Measurements from ENCODE around the gene ADAMTS15.

The ADAMTS15 gene

DNA sequence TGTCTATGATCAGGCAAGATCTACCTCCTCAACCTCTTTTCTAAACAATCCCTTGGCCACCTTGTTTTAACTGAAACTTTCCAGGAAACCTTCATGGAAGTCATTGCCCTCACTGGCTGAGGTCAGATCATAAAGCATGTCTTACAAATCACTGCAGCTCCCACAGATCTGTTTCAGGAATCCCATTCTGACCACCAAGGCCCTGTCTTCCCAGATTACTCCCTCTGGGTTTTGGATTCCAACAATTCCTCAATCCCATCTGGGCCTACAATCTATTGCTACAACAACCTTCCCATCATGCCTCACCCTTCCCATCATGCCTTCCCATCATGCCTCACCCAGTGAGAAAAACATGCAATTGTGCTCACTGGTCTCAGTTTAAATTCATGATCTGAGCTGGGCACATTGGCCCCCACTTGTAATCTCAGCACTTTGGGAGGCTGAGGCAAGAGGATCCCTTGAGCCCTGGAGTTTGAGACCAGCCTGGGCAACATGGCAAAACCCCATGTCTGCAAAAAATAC is 15.9 kb downstream of the ADAMTS15 start:
- no peak for DNase-seq

DNA sequence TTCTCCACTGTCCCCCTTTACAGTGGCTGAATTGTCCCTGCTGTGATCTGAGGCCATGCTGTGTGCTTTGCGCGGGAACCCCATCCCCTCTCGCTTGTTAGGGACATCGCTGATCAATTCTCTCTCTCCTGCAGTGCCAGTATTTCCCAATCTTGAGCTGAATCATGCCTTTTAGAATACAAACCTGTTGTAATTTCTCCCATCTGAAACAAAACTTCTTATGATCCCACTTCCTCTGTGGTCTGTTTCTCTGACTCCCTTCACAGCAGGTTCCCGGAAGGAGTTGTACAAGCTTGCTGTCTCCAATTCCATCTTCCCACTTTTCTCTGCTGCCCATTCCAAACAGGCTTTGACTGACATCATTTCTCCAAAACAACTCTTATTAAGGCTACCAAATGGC is 16.8 kb downstream of the ADAMTS15 start:
- DNase-seq, result no peak

DNA sequence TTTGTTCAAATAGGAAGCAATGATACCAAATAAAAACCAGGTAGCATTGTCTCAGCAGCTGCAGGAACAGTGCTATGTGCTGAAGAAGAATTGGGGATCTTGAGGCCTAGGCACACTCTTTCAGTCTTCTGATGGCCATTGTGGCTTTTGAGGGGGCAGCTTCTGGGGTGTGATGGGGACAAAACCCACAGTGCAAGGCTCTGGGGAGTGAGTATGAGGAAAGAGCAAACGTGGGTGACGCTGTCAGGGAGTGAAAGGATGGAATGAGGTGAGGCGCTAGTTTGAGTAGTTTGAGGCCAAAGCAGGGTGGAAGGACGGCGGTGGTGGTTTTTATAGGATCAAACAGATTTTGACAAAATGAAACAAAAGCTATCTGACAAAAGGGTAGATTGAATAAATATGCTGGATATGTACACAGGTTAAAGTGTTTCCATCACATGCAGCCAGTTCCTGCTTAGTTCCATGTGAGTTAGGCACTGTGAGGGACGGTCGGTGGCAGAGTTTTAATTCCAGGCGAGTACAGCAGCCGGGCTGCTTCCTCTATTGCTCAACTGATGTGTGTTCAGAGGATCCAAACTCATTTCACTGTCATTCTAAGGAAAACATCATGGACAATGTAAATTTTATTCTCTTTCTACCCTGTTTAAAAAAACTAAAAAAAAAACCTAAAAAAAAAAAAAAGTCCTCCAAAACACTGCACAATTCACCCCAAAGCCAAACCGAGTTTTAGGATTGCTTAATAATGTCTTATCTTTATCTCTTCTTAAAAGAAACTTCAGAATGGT is 18.9 kb downstream of the ADAMTS15 start:
- no peak for DNase-seq

DNA sequence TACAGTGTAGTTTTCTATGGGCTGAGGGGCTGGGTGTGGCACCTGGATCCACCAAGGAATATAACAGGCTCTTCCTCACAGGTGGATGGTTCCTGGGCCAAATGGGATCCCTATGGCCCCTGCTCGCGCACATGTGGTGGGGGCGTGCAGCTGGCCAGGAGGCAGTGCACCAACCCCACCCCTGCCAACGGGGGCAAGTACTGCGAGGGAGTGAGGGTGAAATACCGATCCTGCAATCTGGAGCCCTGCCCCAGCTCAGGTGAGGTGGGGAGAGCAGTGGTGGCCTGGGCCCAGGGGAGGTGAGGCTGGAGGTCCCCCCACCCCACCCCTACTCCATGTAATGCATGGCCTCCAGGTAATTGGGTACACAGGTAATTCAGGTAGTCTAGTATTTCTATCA is 20.7 kb downstream of the ADAMTS15 start:
- no peak for DNase-seq

DNA sequence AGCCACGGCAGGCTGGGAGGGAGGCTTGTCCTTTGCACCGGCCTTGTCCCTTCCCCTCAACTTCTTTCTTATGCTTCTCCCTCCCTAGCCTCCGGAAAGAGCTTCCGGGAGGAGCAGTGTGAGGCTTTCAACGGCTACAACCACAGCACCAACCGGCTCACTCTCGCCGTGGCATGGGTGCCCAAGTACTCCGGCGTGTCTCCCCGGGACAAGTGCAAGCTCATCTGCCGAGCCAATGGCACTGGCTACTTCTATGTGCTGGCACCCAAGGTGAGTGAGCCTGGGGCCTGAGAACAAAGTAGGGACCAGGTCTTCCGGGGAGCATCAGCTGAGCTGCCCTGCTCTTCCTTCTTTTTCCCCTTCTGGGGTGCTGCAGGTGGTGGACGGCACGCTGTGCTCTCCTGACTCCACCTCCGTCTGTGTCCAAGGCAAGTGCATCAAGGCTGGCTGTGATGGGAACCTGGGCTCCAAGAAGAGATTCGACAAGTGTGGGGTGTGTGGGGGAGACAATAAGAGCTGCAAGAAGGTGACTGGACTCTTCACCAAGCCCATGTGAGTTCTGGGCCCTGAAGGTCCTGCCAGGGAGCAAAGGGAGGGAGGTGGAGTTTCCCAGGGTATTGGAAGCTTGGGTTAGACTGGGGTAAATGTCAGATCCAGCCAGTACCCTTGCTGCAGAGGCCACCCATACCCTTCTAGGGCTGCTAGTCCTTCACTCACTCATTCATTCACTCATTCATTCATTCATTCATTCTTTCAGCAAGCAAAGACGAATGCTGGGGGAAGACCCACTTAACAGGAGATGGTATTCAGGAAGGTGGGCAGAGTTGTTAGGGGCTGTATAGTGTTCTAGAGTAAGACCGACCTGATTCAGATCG is 22.6 kb downstream of the ADAMTS15 start:
- no peak for DNase-seq

DNA sequence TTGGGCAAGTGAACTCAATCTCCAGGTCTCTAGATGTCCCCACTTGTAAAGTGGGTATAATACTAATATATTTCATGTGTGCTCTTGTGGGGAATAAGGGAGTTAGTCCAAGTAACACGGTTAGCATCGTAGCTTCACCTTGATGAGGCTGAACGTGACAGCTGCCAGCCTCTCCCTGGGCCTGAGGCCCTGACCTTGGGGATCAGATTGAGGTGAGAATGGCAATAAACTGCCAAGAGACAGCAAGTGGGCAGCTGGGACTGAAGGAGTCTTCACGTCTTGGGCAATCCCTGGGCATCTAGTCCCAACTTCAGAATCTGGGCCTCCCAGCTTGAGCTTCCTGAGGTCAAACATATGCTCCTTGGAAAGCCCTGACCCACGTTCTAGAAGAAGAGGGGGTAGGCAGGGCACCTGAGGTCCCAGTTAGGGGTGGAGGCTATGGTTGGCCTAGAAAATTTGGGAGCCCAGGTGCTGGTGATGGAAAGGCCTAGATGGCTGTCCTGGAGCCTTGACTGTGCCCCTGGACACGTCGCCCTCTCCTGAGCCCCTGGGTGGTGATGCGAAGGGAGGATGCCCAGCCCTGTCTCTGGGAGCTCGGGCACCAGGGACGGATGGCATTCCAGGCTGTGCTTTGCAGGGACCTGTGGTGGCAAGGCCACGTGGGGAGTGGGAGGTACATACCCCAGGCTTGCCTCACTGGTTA is 23.4 kb downstream of the ADAMTS15 start:
- DNase-seq, result no peak

DNA sequence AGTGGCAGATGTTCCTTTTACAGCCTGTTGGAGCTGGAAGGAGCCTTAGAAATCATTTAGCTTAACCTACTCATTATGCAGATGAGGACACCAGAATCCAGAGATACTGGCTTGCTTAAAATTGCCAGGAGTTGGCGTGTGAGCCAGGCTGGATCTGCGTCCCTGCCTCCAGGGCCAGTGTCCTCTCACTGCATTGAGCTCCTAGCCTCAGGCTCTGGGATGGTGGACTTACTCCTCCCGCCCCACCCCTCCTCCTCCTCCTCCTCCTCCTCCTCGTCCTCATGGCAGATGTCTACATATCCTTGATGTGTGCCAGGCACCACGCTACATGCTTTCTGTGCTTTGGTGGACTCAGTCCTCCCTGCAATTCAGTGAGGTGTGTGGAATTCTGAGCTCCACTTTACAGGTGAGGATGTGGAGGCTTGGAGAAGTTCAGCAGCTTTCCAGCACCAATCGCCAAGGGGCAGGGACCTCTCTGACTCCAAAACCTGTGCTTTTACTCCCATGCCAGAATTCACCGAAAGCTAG is 24.1 kb downstream of the ADAMTS15 start:
- DNase-seq, result no peak

DNA sequence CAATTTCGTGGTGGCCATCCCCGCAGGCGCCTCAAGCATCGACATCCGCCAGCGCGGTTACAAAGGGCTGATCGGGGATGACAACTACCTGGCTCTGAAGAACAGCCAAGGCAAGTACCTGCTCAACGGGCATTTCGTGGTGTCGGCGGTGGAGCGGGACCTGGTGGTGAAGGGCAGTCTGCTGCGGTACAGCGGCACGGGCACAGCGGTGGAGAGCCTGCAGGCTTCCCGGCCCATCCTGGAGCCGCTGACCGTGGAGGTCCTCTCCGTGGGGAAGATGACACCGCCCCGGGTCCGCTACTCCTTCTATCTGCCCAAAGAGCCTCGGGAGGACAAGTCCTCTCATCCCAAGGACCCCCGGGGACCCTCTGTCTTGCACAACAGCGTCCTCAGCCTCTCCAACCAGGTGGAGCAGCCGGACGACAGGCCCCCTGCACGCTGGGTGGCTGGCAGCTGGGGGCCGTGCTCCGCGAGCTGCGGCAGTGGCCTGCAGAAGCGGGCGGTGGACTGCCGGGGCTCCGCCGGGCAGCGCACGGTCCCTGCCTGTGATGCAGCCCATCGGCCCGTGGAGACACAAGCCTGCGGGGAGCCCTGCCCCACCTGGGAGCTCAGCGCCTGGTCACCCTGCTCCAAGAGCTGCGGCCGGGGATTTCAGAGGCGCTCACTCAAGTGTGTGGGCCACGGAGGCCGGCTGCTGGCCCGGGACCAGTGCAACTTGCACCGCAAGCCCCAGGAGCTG is 24.8 kb downstream of the ADAMTS15 start:
- DNase-seq, result no peak

DNA sequence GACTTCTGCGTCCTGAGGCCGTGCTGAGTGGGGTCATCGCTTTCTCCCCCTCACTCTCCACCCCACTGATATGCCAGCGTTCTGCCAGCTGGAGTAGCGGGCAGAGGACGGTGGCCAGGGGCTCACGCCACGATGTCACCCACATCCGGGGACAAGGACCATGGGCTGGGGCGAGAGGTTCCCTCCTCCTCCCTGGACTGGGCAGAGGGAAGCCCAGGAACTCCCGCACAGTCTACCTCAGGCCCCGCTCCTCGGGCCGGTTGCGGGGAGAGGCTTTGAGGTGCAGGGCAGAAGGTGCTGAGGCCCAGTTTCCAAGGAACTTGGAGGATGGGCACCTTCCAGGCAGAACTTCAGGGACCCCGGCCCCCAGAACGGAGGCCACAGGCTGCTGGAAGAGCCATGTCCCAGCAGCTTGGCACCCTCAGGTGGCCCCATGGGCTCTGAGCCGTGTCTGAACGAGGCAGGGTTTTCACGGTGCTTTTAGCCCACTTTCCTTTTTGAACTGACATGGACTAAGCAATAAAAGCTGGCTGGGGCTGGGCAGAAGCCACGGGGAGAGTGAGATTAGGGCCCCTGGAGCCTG is 25.4 kb downstream of the ADAMTS15 start:
- no peak for DNase-seq

DNA sequence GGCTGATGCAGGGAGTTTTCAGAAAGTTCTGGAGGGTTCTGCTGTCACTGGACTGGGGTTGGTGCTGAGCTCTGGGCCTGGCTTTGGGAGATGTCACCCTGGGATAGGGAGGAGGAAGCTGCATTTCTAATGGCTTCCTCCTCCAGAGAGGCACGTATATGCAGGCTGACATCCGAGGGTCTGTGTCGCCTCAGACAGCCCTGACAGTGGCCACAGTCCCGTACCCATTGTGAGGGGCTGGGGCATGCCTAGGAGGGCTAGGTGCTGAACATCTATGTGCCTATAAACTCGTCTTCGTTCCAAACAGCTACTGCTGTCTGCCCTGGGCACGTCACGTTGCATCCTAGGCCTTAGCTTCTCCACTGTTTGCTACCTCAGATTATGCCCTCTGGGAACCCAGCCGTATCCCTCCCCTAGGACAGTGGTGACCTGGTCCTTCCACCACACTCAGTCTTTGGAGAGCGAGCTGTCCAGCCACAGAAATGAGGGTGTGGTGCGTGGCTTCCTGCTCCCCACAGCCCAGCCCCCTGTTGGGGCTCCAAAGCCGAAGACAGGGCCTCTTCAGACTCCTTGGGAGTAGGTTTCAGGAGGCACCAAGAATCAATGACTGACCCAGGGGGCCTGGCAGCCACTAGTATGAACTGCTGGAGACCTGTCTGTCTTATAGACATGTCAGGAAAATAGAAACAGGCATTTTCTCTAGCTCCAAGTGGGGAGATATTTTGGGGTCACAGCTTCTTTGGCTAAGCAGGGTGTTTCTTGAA is 26.4 kb downstream of the ADAMTS15 start:
- no peak for DNase-seq

DNA sequence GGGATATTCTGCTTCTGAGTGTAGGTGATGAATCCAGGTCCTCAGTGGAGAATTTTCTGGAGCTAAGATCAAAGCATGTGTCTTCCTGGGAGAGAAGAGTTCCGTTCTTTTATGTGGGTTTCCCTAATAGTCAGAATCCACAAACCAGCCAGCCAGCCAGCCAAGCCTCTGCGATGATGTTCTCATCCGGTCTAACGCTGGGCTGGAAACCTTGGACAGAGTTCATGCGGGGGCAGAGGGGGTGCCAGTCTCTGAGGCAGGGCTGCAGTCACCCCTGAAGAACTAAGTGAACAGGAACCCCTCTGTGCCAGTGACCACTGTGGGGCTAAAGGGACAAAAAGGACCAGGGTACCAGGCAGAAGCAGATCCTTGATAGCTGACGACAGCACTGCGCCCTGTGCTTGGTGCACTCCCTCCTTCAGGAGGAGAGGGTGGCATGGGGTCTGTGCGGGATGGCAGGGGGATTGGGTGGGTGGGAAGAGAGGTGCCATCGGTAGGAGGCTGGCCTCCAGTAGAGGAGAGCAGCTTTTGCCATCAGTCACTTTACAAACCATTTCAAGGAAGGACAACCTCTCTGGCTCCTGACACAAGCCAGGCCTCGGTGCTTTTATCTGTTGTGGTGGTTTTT is 27.1 kb downstream of the ADAMTS15 start:
- no peak for DNase-seq

DNA sequence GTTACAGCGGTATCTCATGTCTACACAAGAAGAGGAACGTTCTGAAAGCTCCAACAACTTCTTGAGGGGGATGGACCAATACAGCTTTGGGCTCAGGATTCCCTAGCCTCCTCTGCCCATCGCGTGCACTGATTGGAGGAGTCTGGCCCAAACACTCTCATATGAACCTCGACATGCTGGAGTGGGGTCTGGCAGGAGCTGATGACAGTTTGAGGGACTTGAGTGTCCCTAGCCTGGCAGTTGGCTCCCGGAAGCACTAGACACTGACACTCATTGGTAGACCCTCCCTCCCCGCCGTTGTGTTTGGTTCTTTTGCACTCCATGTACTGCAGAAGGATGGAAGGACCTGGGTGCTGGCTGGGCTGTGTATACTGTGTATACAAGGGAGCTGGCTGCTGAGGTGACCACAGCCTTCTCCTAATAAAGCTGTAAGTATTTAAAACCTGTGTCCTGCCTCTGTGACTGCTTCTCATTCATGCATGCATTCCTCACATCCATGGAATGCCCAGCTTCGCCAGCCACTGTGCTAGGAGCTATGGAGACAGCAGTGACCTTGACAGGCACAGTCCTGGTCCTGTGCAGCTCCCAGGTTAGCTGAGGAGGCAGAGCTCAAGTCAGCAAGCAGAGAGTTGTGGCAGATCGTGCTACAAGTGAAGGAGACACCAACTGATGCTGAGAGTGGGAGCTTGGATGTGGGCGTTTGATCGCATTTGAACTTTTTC is 27.9 kb downstream of the ADAMTS15 start:
- DNase-seq, result no peak

DNA sequence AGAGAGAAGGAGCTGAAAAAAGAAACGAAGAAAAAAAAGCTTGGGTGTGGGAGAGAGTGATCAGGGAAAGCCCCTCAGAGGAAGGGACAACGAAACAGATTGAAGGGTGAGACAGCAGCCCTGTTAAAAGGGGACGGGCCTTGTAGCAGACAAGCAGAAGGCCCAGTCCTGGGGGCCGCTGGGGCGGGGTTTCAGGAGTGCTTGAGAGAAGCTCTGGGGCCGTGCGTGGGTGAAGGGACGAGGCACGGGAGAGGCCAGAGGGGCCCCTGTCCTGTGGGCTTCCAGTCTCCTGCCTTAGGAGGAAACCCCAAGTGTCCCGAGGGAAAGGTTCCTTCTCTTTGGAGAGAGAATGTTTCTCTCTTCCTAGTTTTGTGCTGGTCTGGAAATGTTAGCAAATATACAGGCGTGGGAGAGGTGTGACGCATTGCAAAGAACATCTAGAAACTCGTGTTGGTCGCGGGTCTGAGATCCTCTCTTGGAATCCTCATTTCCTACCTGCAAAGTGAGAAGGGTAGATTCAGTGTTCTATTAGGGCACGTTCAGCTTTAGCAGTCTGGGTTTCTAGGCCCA is 28.6 kb downstream of the ADAMTS15 start:
- DNase-seq, result no peak

DNA sequence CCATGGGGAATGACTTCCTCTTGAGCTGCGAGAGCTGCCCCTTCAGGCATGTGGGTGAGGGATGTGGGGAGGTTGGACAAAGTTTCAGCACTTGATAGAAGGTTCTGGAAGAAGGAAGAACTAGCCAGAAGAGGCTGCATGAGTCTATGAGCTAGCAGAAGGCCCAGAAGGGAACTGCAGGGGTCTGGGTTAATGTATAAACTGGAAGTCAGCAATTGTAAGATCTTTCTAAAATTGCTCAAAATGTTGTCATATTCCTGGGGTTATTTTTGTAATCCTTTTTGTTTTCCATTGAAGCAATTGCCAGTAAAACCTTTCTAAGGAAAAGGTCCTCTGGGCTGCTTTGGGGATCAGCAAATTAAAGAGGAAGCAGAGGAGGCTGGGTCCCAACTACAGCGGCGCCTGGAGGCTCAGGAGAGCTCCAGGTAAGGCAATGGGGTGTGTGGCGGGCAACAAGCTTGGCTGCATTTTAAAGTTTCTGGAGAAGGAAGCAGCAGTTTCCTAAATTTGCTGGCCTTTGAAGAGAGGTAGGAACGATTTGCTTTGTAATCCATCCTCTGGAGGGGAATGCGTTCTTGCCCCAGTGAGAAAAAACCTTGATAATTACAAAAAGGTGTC is 29.2 kb downstream of the ADAMTS15 start:
- DNase-seq, result no peak

DNA sequence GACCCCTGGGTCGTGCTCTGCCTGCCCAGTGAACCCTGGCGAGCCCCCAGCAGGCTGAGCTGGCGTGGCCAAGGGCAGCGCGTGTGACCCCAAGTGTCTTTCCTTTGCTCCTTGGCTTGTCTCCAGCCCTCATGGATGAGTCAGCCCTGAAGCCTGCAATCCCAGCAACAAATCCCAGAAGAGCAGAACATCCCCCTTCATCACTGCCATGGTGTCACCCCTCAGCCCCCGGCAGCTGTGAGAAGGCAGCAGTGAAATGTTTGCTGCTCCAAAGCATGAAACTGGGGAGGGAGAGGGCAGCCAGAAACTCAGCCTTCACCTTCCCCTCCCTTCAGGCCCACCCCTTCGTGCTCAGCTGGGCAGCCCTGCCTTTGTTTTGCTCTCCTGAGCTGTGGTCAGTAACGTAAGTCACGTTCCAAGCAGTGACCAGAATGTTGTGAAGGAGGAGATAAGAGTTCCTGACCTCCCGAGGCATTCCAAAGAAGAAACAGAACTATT is 29.8 kb downstream of the ADAMTS15 start:
- DNase-seq, result no peak

DNA sequence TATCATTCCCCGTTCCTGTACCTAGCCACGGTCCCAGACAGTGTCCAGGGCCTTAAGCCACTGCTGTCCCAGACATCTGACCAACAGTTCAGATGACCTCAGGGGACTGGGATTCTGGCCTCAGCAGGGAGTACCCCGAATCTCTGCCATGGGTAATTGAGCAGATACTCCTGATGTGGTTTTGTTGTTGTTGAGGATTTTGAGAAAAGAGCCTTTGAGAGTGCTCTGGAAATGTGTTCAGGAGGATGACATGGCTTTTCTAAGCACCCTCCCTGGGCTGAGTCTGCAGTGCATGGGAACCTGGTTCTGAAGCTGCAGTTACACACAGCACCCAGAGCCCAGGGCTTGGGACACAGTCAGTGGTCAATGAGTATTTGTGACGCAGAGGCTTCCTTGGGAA is 30.4 kb downstream of the ADAMTS15 start:
- no peak for DNase-seq

DNA sequence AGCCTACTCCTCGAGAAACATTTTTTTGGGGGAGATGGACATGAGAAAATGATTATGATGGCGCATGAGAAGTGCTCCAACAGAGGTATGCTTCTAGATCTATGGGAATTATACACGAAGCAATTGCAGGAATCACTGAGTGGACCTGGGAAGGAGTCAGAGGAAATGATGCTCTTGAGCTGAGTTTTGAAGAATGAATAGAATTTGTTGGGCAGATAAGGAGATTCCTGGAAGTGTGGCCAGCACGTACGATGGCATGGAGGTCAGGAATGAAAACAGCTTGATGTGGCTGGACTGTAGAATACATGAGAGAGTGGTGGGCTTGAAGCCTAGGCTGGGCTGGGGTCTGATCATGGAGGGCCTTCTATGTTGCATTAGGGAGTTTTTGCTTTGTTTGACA is 31.7 kb downstream of the ADAMTS15 start:
- DNase-seq, result no peak

DNA sequence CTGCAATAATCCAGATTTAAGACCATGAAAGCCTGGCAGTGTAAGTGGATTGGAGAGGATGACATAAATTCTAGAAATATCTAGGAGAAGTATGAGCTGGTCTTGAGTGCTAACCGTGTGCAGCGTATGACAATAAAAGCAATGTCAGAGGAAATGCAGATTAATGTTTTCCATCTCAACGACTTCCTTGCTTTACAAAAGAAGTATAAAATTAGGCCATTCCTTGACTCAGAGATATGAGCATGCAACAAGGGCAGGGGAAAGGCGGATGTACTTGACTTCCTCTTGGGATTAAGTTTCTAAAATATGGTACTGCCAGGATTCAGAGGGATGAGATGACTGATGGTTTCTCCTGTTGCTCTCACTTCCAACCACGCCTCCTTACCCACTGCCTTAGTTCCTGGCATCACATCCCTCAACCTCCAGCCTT is 32.3 kb downstream of the ADAMTS15 start:
- no peak for DNase-seq

DNA sequence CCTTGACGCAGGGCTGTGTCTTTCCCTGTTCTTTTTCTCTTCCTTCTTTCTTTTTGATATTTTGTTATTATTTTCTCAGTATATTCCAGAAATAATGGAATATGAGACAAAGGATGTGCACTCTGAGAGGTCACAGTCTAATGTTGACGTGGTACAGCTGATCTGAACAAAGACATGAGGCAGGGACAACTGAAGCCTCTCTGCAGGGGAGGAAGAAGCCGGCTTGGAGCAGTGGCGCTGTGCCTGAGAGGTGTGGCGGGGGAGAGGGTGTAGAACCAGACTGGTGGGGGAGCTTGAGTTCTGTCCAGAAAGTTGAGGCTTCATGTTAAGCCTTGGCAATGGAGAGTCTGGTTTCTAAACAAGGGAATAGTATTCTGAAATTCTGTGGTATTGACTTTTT is 34.7 kb downstream of the ADAMTS15 start:
- DNase-seq, result no peak
